NCI-H1694 (cell line): Measurements from ENCODE around the gene ADAM12.

Experiments
- DNase-seq: peaks from one replicate; lab custom pipeline; 2025; lab: John Stamatoyannopoulos, UW

Gene ADAM12

GRCh38 chr10:126114884-126115555 lies 273.3 kb downstream of the ADAM12 start:
- no peak for DNase-seq

- DNase-seq = no peak
Measured at GRCh38 chr10:126111516-126111915, 276.8 kb downstream of the ADAM12 start.

GRCh38 chr10:126110489-126111180 lies 277.6 kb downstream of the ADAM12 start:
- no peak for DNase-seq

GRCh38 chr10:126109893-126110292 lies 278.4 kb downstream of the ADAM12 start:
- no peak for DNase-seq

GRCh38 chr10:126108693-126109092 lies 279.6 kb downstream of the ADAM12 start:
- no peak for DNase-seq

- DNase-seq = no peak
Measured at GRCh38 chr10:126104767-126105166, 283.5 kb downstream of the ADAM12 start.

- no peak for DNase-seq
Measured at GRCh38 chr10:126102636-126103035, 285.6 kb downstream of the ADAM12 start.

GRCh38 chr10:126101736-126102135 lies 286.5 kb downstream of the ADAM12 start:
- DNase-seq = no peak

- DNase-seq = no peak
Measured at GRCh38 chr10:126101325-126101724, 287.0 kb downstream of the ADAM12 start.

- no peak for DNase-seq
Measured at GRCh38 chr10:126099366-126099765, 288.9 kb downstream of the ADAM12 start.

- DNase-seq = no peak
Measured at GRCh38 chr10:126098226-126098581, 290.1 kb downstream of the ADAM12 start.

- no peak for DNase-seq
Measured at GRCh38 chr10:126097558-126098225, 290.6 kb downstream of the ADAM12 start.

- no peak for DNase-seq
Measured at GRCh38 chr10:126094537-126094936, 293.7 kb downstream of the ADAM12 start.

- DNase-seq = no peak
Measured at GRCh38 chr10:126092366-126093215, 295.7 kb downstream of the ADAM12 start.

- no peak for DNase-seq
Measured at GRCh38 chr10:126090911-126091728, 297.2 kb downstream of the ADAM12 start.

GRCh38 chr10:126090443-126090842 lies 297.8 kb downstream of the ADAM12 start:
- no peak for DNase-seq

GRCh38 chr10:126087796-126088505 lies 300.3 kb downstream of the ADAM12 start:
- DNase-seq = no peak

- DNase-seq = no peak
Measured at GRCh38 chr10:126087153-126087680, 301.1 kb downstream of the ADAM12 start.

GRCh38 chr10:126085806-126086205 lies 302.5 kb downstream of the ADAM12 start:
- DNase-seq = no peak

- DNase-seq = no peak
Measured at GRCh38 chr10:126084369-126084768, 303.9 kb downstream of the ADAM12 start.

- no peak for DNase-seq
Measured at GRCh38 chr10:126083009-126083408, 305.3 kb downstream of the ADAM12 start.
